ENCODE measurements around the gene NEURL1.

DNA sequence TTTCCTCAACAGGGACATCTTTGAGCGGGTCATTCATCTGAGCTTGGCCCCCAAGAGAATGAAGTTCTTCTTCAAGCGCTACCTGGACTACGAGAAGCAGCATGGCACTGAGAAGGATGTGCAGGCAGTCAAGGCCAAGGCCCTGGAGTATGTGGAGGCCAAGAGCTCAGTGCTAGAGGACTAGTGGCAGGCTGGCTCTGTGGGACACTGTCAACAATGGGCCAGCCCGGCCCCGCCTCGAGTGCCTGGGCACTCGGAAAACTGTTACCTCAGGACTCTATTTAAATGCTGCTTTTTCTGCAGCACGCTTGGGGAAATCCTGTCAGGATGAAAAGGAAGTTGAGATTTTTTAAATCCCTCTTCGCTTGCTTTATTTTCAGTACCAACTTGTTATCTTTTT is 48.1 kb upstream of the NEURL1 start:
- TF ChIP-seq, protein P1, sequence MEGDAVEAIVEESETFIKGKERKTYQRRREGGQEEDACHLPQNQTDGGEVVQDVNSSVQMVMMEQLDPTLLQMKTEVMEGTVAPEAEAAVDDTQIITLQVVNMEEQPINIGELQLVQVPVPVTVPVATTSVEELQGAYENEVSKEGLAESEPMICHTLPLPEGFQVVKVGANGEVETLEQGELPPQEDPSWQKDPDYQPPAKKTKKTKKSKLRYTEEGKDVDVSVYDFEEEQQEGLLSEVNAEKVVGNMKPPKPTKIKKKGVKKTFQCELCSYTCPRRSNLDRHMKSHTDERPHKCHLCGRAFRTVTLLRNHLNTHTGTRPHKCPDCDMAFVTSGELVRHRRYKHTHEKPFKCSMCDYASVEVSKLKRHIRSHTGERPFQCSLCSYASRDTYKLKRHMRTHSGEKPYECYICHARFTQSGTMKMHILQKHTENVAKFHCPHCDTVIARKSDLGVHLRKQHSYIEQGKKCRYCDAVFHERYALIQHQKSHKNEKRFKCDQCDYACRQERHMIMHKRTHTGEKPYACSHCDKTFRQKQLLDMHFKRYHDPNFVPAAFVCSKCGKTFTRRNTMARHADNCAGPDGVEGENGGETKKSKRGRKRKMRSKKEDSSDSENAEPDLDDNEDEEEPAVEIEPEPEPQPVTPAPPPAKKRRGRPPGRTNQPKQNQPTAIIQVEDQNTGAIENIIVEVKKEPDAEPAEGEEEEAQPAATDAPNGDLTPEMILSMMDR (IDR thresholded peaks at IDR 0.05) = no peak
- TF ChIP-seq EP300 (IDR thresholded peaks at IDR 0.05) = no peak

Measured in tibial nerve (tissue), 4 donors.